Peyer's patch (tissue), 4 donors: ENCODE measurements around the gene OTOP2. TPM values are rescaled to one million over a fixed set of nuclear protein-coding genes. Genes with fewer than 3 reads are reported as not detected.

Experiments used
- DNase-seq, 3 donors: peaks; one replicate each; pipeline ENCODE4 v3.0.0-alpha.2; 2017 to 2019
- H3K27ac ChIP-seq, 4 donors: fragments of 200-600 bp; sonication (generic); one replicate each; pipeline ENCODE4 v1.5.1; 2016 to 2019
- H3K27me3 ChIP-seq, 2 donors: fragments of 200-600 bp; sonication (generic); one replicate each; pipeline ENCODE4 v1.5.1; 2019
- H3K36me3 ChIP-seq, 3 donors: fragments of 200-600 bp; sonication (generic); one replicate each; pipeline ENCODE4 v1.5.1; 2016 to 2019
- H3K4me1 ChIP-seq, 4 donors: fragments of 200-600 bp; sonication (generic); one replicate each; pipeline ENCODE4 v1.5.1; 2016 to 2019
- H3K4me3 ChIP-seq, 4 donors: fragments of 200-600 bp; sonication (generic); 1 replicate in 3 of 4; 2 replicates in 1 of 4; pipeline ENCODE4 v1.5.1; 2016 to 2019; ENCODE audit warnings: mild to moderate bottlenecking in 1 of 4
- H3K9me3 ChIP-seq, 4 donors: fragments of 200-600 bp; sonication (generic); one replicate each; pipeline ENCODE4 v1.5.1; 2016 to 2019; ENCODE audit warnings: mild to moderate bottlenecking in 1 of 4
- POLR2A ChIP-seq, 2 donors: fragments of 450-650 bp; IDR thresholded peaks; one replicate each; pipeline ENCODE4 v1.5.1; 2017; ENCODE audit warnings: antibody characterized with exemption in 2 of 2, mild to moderate bottlenecking in 2 of 2, moderate library complexity in 2 of 2
- total RNA-seq, 4 donors: library from RNA; depleted of rRNA; stranded (reverse); fragments of >200 nt; gene quantifications; one replicate each; pipeline ENCODE4 v1.1.0, GENCODE V29; 2016
- TF ChIP-seq, protein P1 (sequence below), 6 experiments: fragments of 450-650 bp in 4 of 6; fragments of 200-600 bp in 2 of 6; sonication (generic) in 1 of 6; IDR thresholded peaks; one replicate each; pipeline ENCODE4 v1.5.1; 2017 to 2019; ENCODE audit warnings: antibody characterized with exemption in 6 of 6, mild to moderate bottlenecking in 3 of 6, moderate library complexity in 1 of 6

OTOP2 gene
- 10 to 100 TPM in 1 of 4 donors, 1 to 10 TPM in 2, not detected in 1; 4.6 to 11.9 (median 8.8) TPM for total RNA-seq

GRCh38 chr17:74924250-74924948 lies at the start of gene OTOP2:
OTOP2 (plus strand) TSS chr17:74924273; CDS start chr17:74924633, 360 bp downstream.
- DNase-seq, result no peak
- H3K4me1 ChIP-seq, result peaks cover 4 to 25% (median 18%) of the 10 kb centered on the region in 4 donors
- H3K36me3 ChIP-seq, result no peaks in the 10 kb centered on the region
- H3K27me3 ChIP-seq, result peaks cover 0 to 23% of the 10 kb centered on the region in 2 donors
- peak within 1 kb of the TSS; percentile 15 to 51 (median 44) for H3K4me3 ChIP-seq
- TF ChIP-seq POLR2A (IDR thresholded peaks at IDR 0.05), result no peak
- TF ChIP-seq, protein P1, sequence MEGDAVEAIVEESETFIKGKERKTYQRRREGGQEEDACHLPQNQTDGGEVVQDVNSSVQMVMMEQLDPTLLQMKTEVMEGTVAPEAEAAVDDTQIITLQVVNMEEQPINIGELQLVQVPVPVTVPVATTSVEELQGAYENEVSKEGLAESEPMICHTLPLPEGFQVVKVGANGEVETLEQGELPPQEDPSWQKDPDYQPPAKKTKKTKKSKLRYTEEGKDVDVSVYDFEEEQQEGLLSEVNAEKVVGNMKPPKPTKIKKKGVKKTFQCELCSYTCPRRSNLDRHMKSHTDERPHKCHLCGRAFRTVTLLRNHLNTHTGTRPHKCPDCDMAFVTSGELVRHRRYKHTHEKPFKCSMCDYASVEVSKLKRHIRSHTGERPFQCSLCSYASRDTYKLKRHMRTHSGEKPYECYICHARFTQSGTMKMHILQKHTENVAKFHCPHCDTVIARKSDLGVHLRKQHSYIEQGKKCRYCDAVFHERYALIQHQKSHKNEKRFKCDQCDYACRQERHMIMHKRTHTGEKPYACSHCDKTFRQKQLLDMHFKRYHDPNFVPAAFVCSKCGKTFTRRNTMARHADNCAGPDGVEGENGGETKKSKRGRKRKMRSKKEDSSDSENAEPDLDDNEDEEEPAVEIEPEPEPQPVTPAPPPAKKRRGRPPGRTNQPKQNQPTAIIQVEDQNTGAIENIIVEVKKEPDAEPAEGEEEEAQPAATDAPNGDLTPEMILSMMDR (IDR thresholded peaks at IDR 0.05), result no peak
- no peak within 1 kb of the TSS for H3K27ac ChIP-seq
- no peaks in the 10 kb centered on the region for H3K9me3 ChIP-seq

- no peak for TF ChIP-seq POLR2A (IDR thresholded peaks at IDR 0.05)
- TF ChIP-seq, protein P1 (IDR thresholded peaks at IDR 0.05), result no peak
- H3K27ac ChIP-seq, result no peak overlapping the region
- H3K4me1 ChIP-seq, result peaks cover 3 to 28% (median 6%) of the 10 kb centered on the region in 4 donors
Observed at GRCh38 chr17:74874615-74875037, 49.4 kb upstream of the OTOP2 start.

DNA sequence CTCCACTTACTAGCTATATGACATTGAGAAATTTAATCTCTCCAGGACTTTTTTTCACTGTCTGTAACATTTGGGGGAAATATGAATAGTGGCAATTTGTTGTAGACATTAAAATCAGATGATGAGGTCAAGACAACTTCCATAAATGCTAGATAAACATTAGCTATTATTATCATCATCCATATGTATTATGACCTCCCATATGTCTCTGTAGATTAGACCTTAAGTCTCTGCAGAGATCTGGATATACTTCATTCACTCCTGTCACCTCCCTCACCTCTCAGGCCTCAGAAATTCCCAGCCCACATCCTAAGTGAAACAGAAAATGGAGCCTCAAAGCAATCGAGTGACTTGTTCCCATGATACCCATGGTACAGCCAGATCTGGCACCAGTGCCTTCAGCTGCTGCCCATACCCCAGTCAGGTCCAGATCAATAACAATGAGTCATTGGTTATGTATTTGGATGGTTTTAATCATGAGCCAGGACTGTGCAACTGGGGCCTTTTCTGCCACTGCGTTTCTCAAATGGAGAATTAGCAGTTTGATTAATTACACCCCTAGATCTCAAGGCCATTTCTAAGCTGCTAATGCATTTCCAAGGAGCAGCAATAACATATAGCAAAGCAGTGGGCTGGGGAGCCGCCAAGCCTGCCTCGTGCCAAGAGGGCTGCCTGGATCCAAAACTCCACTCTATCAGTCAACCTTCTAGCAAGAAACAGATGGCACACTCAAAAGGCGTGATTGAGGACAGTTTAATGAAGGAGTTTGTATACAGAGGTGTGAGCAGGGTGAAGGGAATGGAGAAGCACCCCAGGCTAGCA lies 48.7 kb upstream of the OTOP2 start:
- no peaks in the 10 kb centered on the region for H3K9me3 ChIP-seq
- no peak for DNase-seq
- no peaks in the 10 kb centered on the region for H3K36me3 ChIP-seq
- H3K27ac ChIP-seq, result no peak overlapping the region
- no peak overlapping the region for H3K4me3 ChIP-seq
- no peak for TF ChIP-seq POLR2A (IDR thresholded peaks at IDR 0.05)
- TF ChIP-seq, protein P1 (IDR thresholded peaks at IDR 0.05), result no peak
- H3K27me3 ChIP-seq, result no peaks in the 10 kb centered on the region
- peaks cover 3 to 28% (median 6%) of the 10 kb centered on the region in 4 donors for H3K4me1 ChIP-seq

More at GRCh38 chr17:74874615-74875037, 49.4 kb upstream of the OTOP2 start:
- Histone ChIP-seq H3K9me3 (no peaks in the 10 kb centered on the region), H3K4me3 (no peak overlapping the region), H3K27me3 (no peaks in the 10 kb centered on the region), H3K36me3 (no peaks in the 10 kb centered on the region)
- no peak for DNase-seq

- TF ChIP-seq, protein P1 (IDR thresholded peaks at IDR 0.05), result no peak
- no peak for TF ChIP-seq POLR2A (IDR thresholded peaks at IDR 0.05)
- Histone ChIP-seq H3K36me3 (no peaks in the 10 kb centered on the region), H3K4me3 (no peak overlapping the region), H3K4me1 (peaks cover 3 to 28% (median 6%) of the 10 kb centered on the region in 4 donors), H3K27ac (no peak overlapping the region), H3K9me3 (no peaks in the 10 kb centered on the region), H3K27me3 (no peaks in the 10 kb centered on the region)
- DNase-seq, result no peak
Observed at GRCh38 chr17:74875977-74876593, 48.0 kb upstream of the OTOP2 start.
